HFFc6 (cell line): ENCODE measurements around the gene PFKP. TPM values are rescaled to one million over a fixed set of nuclear protein-coding genes. Genes with fewer than 3 reads are reported as not detected.

ENCODE experiments used
- DNase-seq: peaks from one replicate; pipeline ENCODE4 v3.0.0-alpha.2; 2018
- H3K27ac Mint-ChIP-seq: 2 replicates; pipeline ENCODE4 v1.8.0; 2020; ENCODE audit warnings: mild to moderate bottlenecking, mixed read lengths
- H3K27me3 Mint-ChIP-seq: 2 replicates; pipeline ENCODE4 v1.8.0; 2021; ENCODE audit warnings: mild to moderate bottlenecking, moderate library complexity, mixed read lengths; ENCODE audit not compliant: insufficient read depth
- H3K36me3 Mint-ChIP-seq: 2 replicates; pipeline ENCODE4 v1.8.0; 2021; ENCODE audit warnings: low read depth, mixed read lengths
- H3K4me1 Mint-ChIP-seq: 2 replicates; pipeline ENCODE4 v1.8.0; 2020; ENCODE audit warnings: low read depth, mixed read lengths
- H3K4me3 Mint-ChIP-seq: 2 replicates; pipeline ENCODE4 v1.8.0; 2020; ENCODE audit warnings: mild to moderate bottlenecking, moderate library complexity, mixed read lengths
- H3K9me3 Mint-ChIP-seq: 2 replicates; pipeline ENCODE4 v1.8.0; 2020; ENCODE audit warnings: mild to moderate bottlenecking, mixed read lengths
- total RNA-seq, 6 experiments: library from RNA; stranded (reverse); fragmentation: NEBNext Ultra II Directional; extraction: Animal tissue kit (Norgen Biotek cat#: 25700); gene quantifications; 2 replicates in 1 of 6; 3 replicates in 5 of 6; pipeline ENCODE4 v1.2.3, GENCODE V29; 2021
- TF ChIP-seq, protein P1 (sequence below): fragments of 200-600 bp; sonication (generic); IDR thresholded peaks from 2 replicates; pipeline ENCODE4 v1.5.0; 2021; ENCODE audit warnings: antibody characterized with exemption, mild to moderate bottlenecking

PFKP gene
- total RNA-seq, 6 experiments from 2014 or later: 131 to 173 (median 161) TPM

DNA sequence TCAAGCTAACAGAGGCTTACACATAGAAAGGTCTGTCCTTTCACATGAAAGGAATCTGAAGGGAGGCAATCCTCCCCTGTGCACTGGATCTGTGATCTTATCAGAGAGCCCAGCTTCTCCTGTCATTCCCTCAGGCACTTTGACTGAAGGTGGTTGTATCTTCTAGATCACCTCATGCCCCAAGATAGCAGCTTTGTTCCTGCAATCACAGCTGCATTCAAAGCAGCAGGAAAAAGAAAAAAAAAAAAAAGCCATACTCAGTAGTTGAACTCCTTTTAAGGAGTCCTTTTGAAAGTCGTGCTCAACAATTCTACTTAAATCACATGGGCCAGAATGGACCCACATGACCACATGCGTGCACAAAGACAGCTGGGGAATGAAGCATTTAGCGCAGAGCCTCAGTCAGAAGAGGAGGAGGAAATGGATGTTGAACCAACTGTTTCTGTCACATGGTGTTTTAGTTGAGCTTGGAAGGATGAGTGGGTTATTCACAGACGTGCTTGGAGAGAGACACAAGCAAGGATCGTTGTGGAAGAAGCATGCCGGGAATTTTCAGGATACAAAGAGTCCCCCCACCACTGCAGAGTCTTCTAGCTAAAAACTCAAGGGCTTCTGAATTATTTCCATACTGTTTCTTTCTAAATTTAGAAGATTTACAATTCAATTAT is 13.0 kb upstream of the PFKP start:
- Mint-ChIP-seq H3K27ac (no peak overlapping the region), H3K27me3 (peaks cover 1% of the 10 kb centered on the region), H3K36me3 (no peaks in the 10 kb centered on the region), H3K4me1 (peaks cover 28% of the 10 kb centered on the region), H3K9me3 (no peaks in the 10 kb centered on the region), H3K4me3 (no peak overlapping the region)
- no peak for DNase-seq
- TF ChIP-seq, protein P1, sequence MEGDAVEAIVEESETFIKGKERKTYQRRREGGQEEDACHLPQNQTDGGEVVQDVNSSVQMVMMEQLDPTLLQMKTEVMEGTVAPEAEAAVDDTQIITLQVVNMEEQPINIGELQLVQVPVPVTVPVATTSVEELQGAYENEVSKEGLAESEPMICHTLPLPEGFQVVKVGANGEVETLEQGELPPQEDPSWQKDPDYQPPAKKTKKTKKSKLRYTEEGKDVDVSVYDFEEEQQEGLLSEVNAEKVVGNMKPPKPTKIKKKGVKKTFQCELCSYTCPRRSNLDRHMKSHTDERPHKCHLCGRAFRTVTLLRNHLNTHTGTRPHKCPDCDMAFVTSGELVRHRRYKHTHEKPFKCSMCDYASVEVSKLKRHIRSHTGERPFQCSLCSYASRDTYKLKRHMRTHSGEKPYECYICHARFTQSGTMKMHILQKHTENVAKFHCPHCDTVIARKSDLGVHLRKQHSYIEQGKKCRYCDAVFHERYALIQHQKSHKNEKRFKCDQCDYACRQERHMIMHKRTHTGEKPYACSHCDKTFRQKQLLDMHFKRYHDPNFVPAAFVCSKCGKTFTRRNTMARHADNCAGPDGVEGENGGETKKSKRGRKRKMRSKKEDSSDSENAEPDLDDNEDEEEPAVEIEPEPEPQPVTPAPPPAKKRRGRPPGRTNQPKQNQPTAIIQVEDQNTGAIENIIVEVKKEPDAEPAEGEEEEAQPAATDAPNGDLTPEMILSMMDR: no peak

DNA sequence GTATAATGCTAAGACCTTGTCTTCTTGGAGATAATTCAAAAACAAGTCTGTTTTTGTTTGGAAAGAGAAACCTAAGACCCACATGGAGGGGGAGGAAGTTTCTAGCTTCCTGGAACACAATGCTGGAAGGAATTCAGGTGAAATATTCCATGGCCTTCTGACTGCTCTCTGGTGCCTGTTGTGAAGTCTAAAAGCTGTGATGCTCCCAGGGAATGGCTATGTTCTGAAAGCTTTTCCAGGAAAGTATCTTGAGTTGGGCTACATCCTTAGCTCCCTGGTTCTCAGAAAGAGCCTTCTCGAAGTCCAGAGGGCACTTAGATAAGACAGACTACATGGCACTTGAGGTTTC is 12.5 kb upstream of the PFKP start:
- TF ChIP-seq, protein P1: no peak
- peaks cover 1% of the 10 kb centered on the region for H3K27me3 Mint-ChIP-seq
- H3K36me3 Mint-ChIP-seq: no peaks in the 10 kb centered on the region
- no peak overlapping the region for H3K4me3 Mint-ChIP-seq
- no peak for DNase-seq
- H3K9me3 Mint-ChIP-seq: no peaks in the 10 kb centered on the region
- peaks cover 28% of the 10 kb centered on the region for H3K4me1 Mint-ChIP-seq
- no peak overlapping the region for H3K27ac Mint-ChIP-seq

DNA sequence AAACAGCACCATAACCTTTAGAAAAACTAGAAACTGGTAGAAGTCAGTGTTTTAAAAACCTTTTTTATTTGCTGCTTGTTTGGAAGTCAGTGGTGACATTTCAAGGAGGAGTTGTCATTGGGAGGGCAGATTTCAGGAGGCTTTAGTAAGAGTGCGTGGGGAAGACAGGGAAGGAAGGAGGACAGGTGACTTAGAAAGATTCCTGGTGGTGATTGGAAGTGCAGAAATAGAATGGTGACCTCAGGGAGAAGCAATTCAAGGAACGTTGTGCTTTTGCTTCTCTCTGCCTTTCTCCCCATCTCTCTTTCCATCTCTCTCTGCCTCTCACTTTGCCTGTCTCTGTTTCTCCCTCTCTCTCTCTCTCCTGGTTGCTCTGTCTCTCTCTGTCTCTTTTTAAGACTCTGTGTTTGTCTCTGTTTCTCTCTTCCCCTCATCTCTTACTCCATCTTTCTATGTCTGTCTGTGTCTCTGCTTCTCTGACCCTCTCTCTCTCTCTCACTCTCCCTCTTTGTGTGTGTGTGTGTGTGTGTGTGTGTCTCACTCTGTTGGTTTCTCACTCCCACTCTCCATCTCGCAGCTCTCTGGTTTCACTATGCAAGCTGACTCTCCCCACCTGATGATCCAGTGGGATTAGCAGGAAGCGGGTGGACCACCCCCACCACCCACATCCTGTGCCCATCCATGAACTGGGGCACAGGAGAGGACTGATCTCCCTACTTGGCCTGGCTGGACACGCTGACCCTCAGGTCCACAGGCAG is 10.9 kb upstream of the PFKP start:
- H3K4me3 Mint-ChIP-seq: peak overlapping the region; percentile 25
- no peaks in the 10 kb centered on the region for H3K36me3 Mint-ChIP-seq
- DNase-seq: no peak
- peak overlapping the region; percentile 46 for H3K27ac Mint-ChIP-seq
- peaks cover 28% of the 10 kb centered on the region for H3K4me1 Mint-ChIP-seq
- no peaks in the 10 kb centered on the region for H3K9me3 Mint-ChIP-seq
- TF ChIP-seq, protein P1: no peak
- H3K27me3 Mint-ChIP-seq: peaks cover 1% of the 10 kb centered on the region

DNA sequence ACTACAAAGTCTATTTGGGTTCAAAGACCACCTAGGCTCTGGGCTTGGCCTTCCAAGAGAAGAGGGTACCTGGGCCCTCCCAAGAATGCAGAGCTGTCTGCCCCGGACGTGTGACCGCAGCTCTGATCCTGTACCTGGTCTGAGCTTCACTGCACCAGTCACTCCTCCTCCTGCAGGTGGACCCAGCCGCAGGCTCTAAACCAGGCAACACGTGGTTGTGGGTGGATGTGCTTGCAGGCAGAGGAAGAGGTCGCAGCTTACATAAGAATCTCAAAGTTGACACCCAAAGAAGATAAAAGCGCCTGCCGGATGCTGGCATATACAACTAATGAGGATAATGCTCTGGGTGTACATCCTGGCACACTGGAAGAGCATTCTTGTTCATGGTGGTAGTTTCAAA is 9.4 kb upstream of the PFKP start:
- H3K27me3 Mint-ChIP-seq: peaks cover 1% of the 10 kb centered on the region
- H3K27ac Mint-ChIP-seq: no peak overlapping the region
- no peaks in the 10 kb centered on the region for H3K9me3 Mint-ChIP-seq
- no peak for DNase-seq
- H3K4me1 Mint-ChIP-seq: peaks cover 28% of the 10 kb centered on the region
- TF ChIP-seq, protein P1: no peak
- H3K4me3 Mint-ChIP-seq: no peak overlapping the region
- no peaks in the 10 kb centered on the region for H3K36me3 Mint-ChIP-seq

DNA sequence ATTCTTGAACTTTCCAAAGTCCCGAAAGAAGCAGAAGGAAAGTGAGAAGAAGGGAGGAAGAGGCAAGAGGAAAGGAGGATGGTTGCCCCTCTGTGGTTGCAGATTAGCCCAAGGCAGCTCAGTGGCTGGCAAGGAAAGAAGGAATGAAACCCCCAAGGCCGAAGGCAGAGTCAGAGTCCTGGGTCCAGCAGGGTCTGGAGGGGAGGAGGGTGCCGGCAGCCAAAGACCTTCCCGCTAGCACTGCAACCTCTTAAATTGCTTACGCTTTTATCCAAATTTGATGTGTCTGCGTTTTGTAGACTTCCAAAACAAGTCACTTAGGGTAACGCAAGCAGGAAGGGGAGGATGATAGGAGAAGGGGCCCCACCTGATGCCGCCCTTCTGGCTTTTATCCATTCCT is 7.4 kb upstream of the PFKP start:
- TF ChIP-seq, protein P1: no peak
- no peaks in the 10 kb centered on the region for H3K9me3 Mint-ChIP-seq
- no peak overlapping the region for H3K4me3 Mint-ChIP-seq

More for the DNA sequence above, 7.4 kb upstream of the PFKP start:
- peaks cover 1% of the 10 kb centered on the region for H3K27me3 Mint-ChIP-seq
- peaks cover 17% of the 10 kb centered on the region for H3K4me1 Mint-ChIP-seq
- no peak overlapping the region for H3K27ac Mint-ChIP-seq
- DNase-seq: no peak
- no peaks in the 10 kb centered on the region for H3K36me3 Mint-ChIP-seq
